Skeletal muscle cell (primary cell): ENCODE results near the gene ULBP2.

ENCODE experiments used
- DNase-seq: peaks from one replicate; pipeline ENCODE4 v3.0.0-alpha.2; 2010; ENCODE audit warnings: low read depth
- H3K4me3 ChIP-seq: 2 replicates; pipeline ENCODE4 v1.5.1; 2011; ENCODE audit warnings: low read depth, mild to moderate bottlenecking, control low read depth, low read length, moderate library complexity

Gene ULBP2

GRCh38 chr6:149941583-149942460 lies at the start of gene ULBP2:
ULBP2 (plus strand) TSS chr6:149942014; CDS start chr6:149942073, 59 bp downstream.
- peak within 1 kb of the TSS; percentile 58 for H3K4me3 ChIP-seq
- DNase-seq, result peak; percentile 90

- DNase-seq, result peak; percentile 47
- H3K4me3 ChIP-seq, result no peak overlapping the region
Observed at GRCh38 chr6:149895048-149895590, 46.7 kb upstream of the ULBP2 start.

GRCh38 chr6:149895833-149896271 lies 46.0 kb upstream of the ULBP2 start:
- no peak for DNase-seq

GRCh38 chr6:149896491-149896890 lies 45.3 kb upstream of the ULBP2 start:
- no peak overlapping the region for H3K4me3 ChIP-seq
- DNase-seq, result no peak

More at GRCh38 chr6:149895833-149896271, 46.0 kb upstream of the ULBP2 start:
- H3K4me3 ChIP-seq, result no peak overlapping the region

GRCh38 chr6:149897015-149897697 lies 44.7 kb upstream of the ULBP2 start:
- peak; percentile 71 for DNase-seq
- H3K4me3 ChIP-seq, result peak overlapping the region; percentile 2

GRCh38 chr6:149897855-149898744 lies 43.7 kb upstream of the ULBP2 start, which contains the start of gene RAET1E:
RAET1E (minus strand) TSS chr6:149898113; CDS start chr6:149890901, 7,212 bp downstream.
- H3K4me3 ChIP-seq, result peak within 1 kb of the TSS; percentile 2
- DNase-seq, result no peak

- no peak overlapping the region for H3K4me3 ChIP-seq
- DNase-seq, result no peak
Observed at GRCh38 chr6:149898966-149899365, 42.8 kb upstream of the ULBP2 start.

GRCh38 chr6:149899486-149899885 lies 42.3 kb upstream of the ULBP2 start:
- no peak for DNase-seq
- no peak overlapping the region for H3K4me3 ChIP-seq

GRCh38 chr6:149899926-149900619 lies 41.7 kb upstream of the ULBP2 start:
- no peak for DNase-seq
- no peak overlapping the region for H3K4me3 ChIP-seq

- no peak overlapping the region for H3K4me3 ChIP-seq
- DNase-seq, result no peak
Observed at GRCh38 chr6:149900620-149901443, 41.0 kb upstream of the ULBP2 start.

- no peak overlapping the region for H3K4me3 ChIP-seq
- DNase-seq, result no peak
Observed at GRCh38 chr6:149901444-149902140, 40.2 kb upstream of the ULBP2 start.

GRCh38 chr6:149903938-149904611 lies 37.7 kb upstream of the ULBP2 start:
- DNase-seq, result no peak
- H3K4me3 ChIP-seq, result no peak overlapping the region

GRCh38 chr6:149904661-149905370 lies 37.0 kb upstream of the ULBP2 start:
- no peak for DNase-seq
- no peak overlapping the region for H3K4me3 ChIP-seq

GRCh38 chr6:149905371-149905910 lies 36.4 kb upstream of the ULBP2 start:
- no peak overlapping the region for H3K4me3 ChIP-seq
- DNase-seq, result no peak

GRCh38 chr6:149905911-149906371 lies 35.9 kb upstream of the ULBP2 start:
- no peak for DNase-seq
- no peak overlapping the region for H3K4me3 ChIP-seq

- H3K4me3 ChIP-seq, result no peak overlapping the region
- DNase-seq, result no peak
Observed at GRCh38 chr6:149906405-149906804, 35.4 kb upstream of the ULBP2 start.
